Posterior cingulate gyrus (tissue), 11 donors: Measurements from ENCODE around the gene GNE.
A peak's percentile ranks its signal among the peaks of the same experiment; 100 is the strongest.
"Not testable (repeated sequence)": the region's sequence is repeated elsewhere in the genome, so short reads cannot be mapped to it uniquely, and the experiment has no call there.

Experiments
- DNase-seq, 10 donors: peaks; one replicate each; pipeline versions ENCODE4 v3.0.0 to v3.0.0-alpha.2; 2020 to 2021; ENCODE audit warnings: mixed read lengths in 3 of 10
- intact Hi-C: fragments of 100-400 bp; cut with DNase I; formaldehyde crosslinking; loops from one replicate; pipeline ENCODE4 v1.15.1; 2023

Gene GNE

GRCh38 chr9:36273354-36273753 lies 15.1 kb upstream of the GNE start:
- DNase-seq, result peak in 1 of 10 donors; percentile 24

GRCh38 chr9:36268007-36268427 lies 9.8 kb upstream of the GNE start:
- DNase-seq, result peak in 1 of 10 donors; percentile 12
- intact Hi-C loops, result no loop called here

More at GRCh38 chr9:36273354-36273753, 15.1 kb upstream of the GNE start:
- intact Hi-C loops, result not testable (repeated sequence)

- peak in 1 of 10 donors; percentile 51 for DNase-seq
- intact Hi-C loops, result no loop called here
Measured at GRCh38 chr9:36264896-36265295, 6.6 kb upstream of the GNE start.

GRCh38 chr9:36263683-36264082 lies 5.4 kb upstream of the GNE start:
- intact Hi-C loops, result no loop called here
- DNase-seq, result no peak

GRCh38 chr9:36258996-36259533 lies 817 bp upstream of the GNE start:
- peak in 2 of 10 donors; percentile 18 to 27 for DNase-seq
- intact Hi-C loops, result loop anchor here (2.0 to 5.0 kb wide), 2 partner anchors 68 to 138 kb away; partner anchors contain the start of gene CLTA

- DNase-seq, result no peak
- intact Hi-C loops, result loop anchor here (5.0 kb wide), 1 partner anchor 39 kb away; no protein-coding TSS in a partner anchor
Measured at GRCh38 chr9:36251428-36251827, 6.8 kb downstream of the GNE start.

GRCh38 chr9:36250079-36250478 lies 8.2 kb downstream of the GNE start:
- intact Hi-C loops, result loop anchor here (5.0 kb wide), 1 partner anchor 38 kb away; no protein-coding TSS in a partner anchor
- DNase-seq, result no peak

- DNase-seq, result no peak
- intact Hi-C loops, result no loop called here
Measured at GRCh38 chr9:36249189-36249588, 9.1 kb downstream of the GNE start.

GRCh38 chr9:36248061-36248460 lies 10.2 kb downstream of the GNE start:
- not testable (repeated sequence) for DNase-seq

GRCh38 chr9:36247356-36247755 lies 10.9 kb downstream of the GNE start:
- DNase-seq, result no peak
- intact Hi-C loops, result no loop called here

More at GRCh38 chr9:36248061-36248460, 10.2 kb downstream of the GNE start:
- intact Hi-C loops, result loop anchor here (1.0 kb wide), 1 partner anchor 81 kb away; no protein-coding TSS in a partner anchor

GRCh38 chr9:36245906-36246305 lies 12.3 kb downstream of the GNE start:
- intact Hi-C loops, result no loop called here
- DNase-seq, result no peak

GRCh38 chr9:36239675-36240074 lies 18.6 kb downstream of the GNE start:
- DNase-seq, intact Hi-C loops: not testable (repeated sequence)

- intact Hi-C loops, DNase-seq: not testable (repeated sequence)
Measured at GRCh38 chr9:36239205-36239604, 19.0 kb downstream of the GNE start.

GRCh38 chr9:36237230-36237629 lies 21.0 kb downstream of the GNE start:
- no peak for DNase-seq
- intact Hi-C loops, result no loop called here

- DNase-seq, result no peak
- intact Hi-C loops, result no loop called here
Measured at GRCh38 chr9:36222449-36222848, 35.8 kb downstream of the GNE start.

- intact Hi-C loops, result no loop called here
- no peak for DNase-seq
Measured at GRCh38 chr9:36221667-36222066, 36.6 kb downstream of the GNE start.

GRCh38 chr9:36218411-36218901 lies 39.8 kb downstream of the GNE start:
- peak in 7 of 10 donors; percentile 41 to 94 (median 69) for DNase-seq
- intact Hi-C loops, result no loop called here

GRCh38 chr9:36218011-36218410 lies 40.2 kb downstream of the GNE start:
- peak in 2 of 10 donors; percentile 12 to 81 for DNase-seq
- intact Hi-C loops, result no loop called here

- no peak for DNase-seq
- intact Hi-C loops, result no loop called here
Measured at GRCh38 chr9:36217256-36217968, 40.8 kb downstream of the GNE start.

- intact Hi-C loops, result loop anchor here (5.0 kb wide), 1 partner anchor 38 kb away; no protein-coding TSS in a partner anchor
- no peak for DNase-seq
Measured at GRCh38 chr9:36214571-36214970, 43.7 kb downstream of the GNE start.

- DNase-seq, result no peak
- intact Hi-C loops, result loop anchor here (5.0 kb wide), 1 partner anchor 38 kb away; no protein-coding TSS in a partner anchor
Measured at GRCh38 chr9:36213989-36214388, 44.3 kb downstream of the GNE start.
